HG03442 (cell line): ENCODE data around the gene ANKRD11.
"Not testable (repeated sequence)": the region's sequence is repeated elsewhere in the genome, so short reads cannot be mapped to it uniquely, and the experiment has no call there.

ENCODE experiments used
- ATAC-seq: cut with Tn5 transposase; IDR thresholded peaks from one replicate; pipeline ENCODE4 v1.9.1; 2021; ENCODE audit warnings: mild to moderate bottlenecking, moderate library complexity; ENCODE audit not compliant: unreplicated experiment

ANKRD11 gene

GRCh38 chr16:89482150-89482816 lies 8.1 kb downstream of the ANKRD11 start:
- no peak for ATAC-seq

DNA sequence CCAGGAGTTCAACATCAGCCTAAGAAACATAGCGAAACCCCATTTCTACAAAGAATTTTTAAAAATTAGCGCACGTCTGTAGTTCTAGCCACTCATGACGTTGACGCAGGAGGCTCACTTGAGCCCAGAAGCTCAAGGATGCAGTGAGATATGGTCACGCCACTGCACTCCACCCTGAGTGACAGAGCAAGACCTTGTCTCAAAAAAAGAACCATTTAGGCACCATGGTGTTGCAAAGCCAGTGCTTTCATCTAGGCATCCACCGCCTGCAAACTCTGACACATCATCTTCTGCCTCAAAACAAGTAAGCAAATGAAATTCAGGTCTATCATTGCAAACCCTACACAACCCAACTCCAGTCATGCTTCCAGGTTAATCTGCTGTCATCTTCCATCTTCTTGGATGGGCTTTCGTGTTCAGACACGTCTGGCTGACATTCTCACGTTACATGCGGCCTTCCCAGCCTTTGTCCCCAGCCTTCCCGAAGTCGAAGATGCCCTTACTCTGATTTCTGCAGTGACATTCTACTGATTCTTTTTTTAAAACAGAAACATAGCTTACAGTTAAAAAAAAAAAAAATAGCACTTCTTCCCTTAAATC lies 8.9 kb downstream of the ANKRD11 start:
- no peak for ATAC-seq

GRCh38 chr16:89478576-89479221 lies 11.7 kb downstream of the ANKRD11 start:
- ATAC-seq, result no peak

GRCh38 chr16:89476811-89477261 lies 13.5 kb downstream of the ANKRD11 start:
- no peak for ATAC-seq

GRCh38 chr16:89476379-89476778 lies 14.0 kb downstream of the ANKRD11 start:
- ATAC-seq, result no peak

DNA sequence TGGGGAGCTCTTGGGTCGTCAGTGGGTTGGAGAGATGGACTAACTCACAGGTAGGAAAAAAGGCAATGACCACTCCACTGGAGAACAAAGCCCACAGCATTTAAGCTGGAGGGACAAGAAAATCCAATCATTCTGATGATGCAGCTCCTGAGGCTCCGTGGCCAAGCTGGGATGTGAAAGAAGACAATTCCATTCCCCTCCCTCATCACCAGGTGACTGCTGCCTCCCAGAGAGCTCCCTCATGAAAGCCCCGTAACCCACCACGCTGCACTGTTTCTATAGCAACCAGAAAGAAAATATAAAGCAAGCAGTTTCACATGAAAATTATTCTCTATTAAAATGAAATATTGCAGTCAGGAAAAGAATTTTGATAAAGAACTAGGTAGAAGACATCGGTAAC lies 15.2 kb downstream of the ANKRD11 start:
- no peak for ATAC-seq

DNA sequence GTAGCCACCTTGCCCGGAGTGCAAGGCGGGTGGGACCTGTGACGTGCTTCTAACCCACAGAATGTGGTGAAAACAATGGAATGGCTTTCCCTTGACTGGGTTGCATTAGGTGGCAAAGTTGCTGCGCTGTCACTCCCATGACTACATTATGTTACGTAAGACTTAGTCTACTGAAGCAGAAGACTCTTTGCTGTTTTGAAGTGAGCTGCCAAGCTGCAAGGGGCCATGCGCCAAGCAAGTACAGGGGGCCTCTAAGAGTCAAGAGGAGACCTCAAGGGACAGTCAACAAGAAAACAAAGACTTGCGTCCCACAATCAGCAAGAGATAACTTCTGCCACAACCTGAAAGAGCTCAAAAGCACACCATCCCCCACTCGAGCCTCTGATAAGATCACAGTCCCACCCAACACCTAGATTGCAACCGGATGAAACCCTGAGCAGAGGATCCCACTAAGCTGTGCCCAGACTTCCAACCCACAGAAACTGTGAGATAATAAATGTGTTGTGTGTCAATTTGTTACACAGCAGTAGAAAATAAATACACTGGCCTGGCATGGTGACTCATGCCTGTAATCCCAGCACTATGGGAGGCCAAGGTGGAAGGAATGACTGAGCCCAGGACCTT lies 16.5 kb downstream of the ANKRD11 start:
- no peak for ATAC-seq

- ATAC-seq, result no peak
Measured at GRCh38 chr16:89473136-89473712, 17.1 kb downstream of the ANKRD11 start.

GRCh38 chr16:89472711-89473075 lies 17.7 kb downstream of the ANKRD11 start:
- no peak for ATAC-seq

DNA sequence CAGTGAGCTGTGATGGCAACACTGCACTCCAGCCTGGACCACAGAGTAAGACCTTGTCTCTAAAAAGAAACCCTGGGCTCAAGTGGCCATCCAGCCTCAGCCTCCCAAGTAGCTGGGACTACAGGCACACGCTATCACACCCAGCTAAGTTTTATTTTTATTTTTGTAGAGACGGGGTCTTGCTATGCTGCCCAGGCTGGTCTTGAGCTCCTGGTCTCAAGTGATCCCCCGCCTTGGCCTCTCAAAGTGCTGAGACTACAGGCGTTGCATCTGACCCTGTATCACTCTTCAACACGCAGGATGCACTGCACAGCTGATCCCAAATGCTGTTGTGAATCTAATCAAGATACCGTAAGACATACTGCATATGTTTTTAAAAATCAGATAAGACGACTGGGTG lies 23.0 kb downstream of the ANKRD11 start:
- ATAC-seq, result no peak

GRCh38 chr16:89466920-89467319 lies 23.4 kb downstream of the ANKRD11 start:
- no peak for ATAC-seq

GRCh38 chr16:89463312-89463711 lies 27.0 kb downstream of the ANKRD11 start:
- ATAC-seq, result not testable (repeated sequence)

GRCh38 chr16:89462639-89463038 lies 27.7 kb downstream of the ANKRD11 start:
- ATAC-seq, result not testable (repeated sequence)

- ATAC-seq, result not testable (repeated sequence)
Measured at GRCh38 chr16:89461890-89462289, 28.5 kb downstream of the ANKRD11 start.

- no peak for ATAC-seq
Measured at GRCh38 chr16:89460556-89460955, 29.8 kb downstream of the ANKRD11 start.

- no peak for ATAC-seq
Measured at GRCh38 chr16:89458967-89459366, 31.4 kb downstream of the ANKRD11 start.

GRCh38 chr16:89458551-89458950 lies 31.8 kb downstream of the ANKRD11 start:
- no peak for ATAC-seq

GRCh38 chr16:89456419-89456959 lies 33.9 kb downstream of the ANKRD11 start:
- no peak for ATAC-seq

DNA sequence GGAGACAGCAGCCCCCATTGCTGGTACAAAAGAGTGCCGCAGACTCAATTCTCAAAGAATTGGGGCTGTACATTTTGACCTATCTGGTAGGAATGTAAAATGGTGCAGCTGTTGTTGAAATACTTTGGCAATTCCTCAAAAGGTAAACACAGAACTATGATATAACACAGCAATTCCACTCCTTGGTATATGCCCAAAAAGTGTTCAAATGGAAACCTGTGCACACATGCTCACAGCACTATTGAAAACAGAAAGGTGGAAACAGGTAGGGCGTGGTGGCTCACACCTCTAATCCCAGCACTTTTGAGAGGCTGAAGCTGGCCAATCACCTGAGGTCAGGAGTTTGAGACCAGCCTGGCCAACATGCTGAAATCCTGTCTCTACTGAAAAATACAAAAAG lies 34.7 kb downstream of the ANKRD11 start:
- no peak for ATAC-seq

GRCh38 chr16:89455178-89455577 lies 35.2 kb downstream of the ANKRD11 start:
- ATAC-seq, result no peak
